ENCODE measurements around the gene HOXB2. TPM values are rescaled to one million over a fixed set of nuclear protein-coding genes. Genes with fewer than 3 reads are reported as not detected.

Gene HOXB2
- total RNA-seq, 4 donors from 2014 or later = 1.4 to 9.6 (median 4.1) TPM

GRCh38 chr17:48497103-48497502 is 47.8 kb downstream of the HOXB2 start:
- no peak for DNase-seq
- Histone ChIP-seq H3K9me3 (no peaks in the 10 kb centered on the region), H3K27me3 (no peaks in the 10 kb centered on the region), H3K4me3 (no peak overlapping the region), H3K4me1 (peaks cover 0 to 11% (median 3%) of the 10 kb centered on the region in 4 donors), H3K36me3 (no peaks in the 10 kb centered on the region), H3K27ac (no peak overlapping the region)
- no peak for TF ChIP-seq CTCF (IDR thresholded peaks at IDR 0.05)
- TF ChIP-seq POLR2A (IDR thresholded peaks at IDR 0.05) = no peak

GRCh38 chr17:48494335-48494734 is 50.6 kb downstream of the HOXB2 start:
- no peak for DNase-seq

More at GRCh38 chr17:48494335-48494734, 50.6 kb downstream of the HOXB2 start:
- Histone ChIP-seq H3K9me3 (no peaks in the 10 kb centered on the region), H3K4me3 (no peak overlapping the region), H3K27ac (no peak overlapping the region), H3K4me1 (peaks cover 0 to 18% (median 3%) of the 10 kb centered on the region in 4 donors), H3K27me3 (no peaks in the 10 kb centered on the region), H3K36me3 (no peaks in the 10 kb centered on the region)
- TF ChIP-seq POLR2A (IDR thresholded peaks at IDR 0.05) = no peak
- no peak for TF ChIP-seq CTCF (IDR thresholded peaks at IDR 0.05)

Other genes starting within 250 kb of the HOXB2 start
- gene SKAP1, start 114.9 kb downstream of the HOXB2 start, total RNA-seq = 10 to 100 TPM in 1 of 4 donors, 1 to 10 TPM in 3; 3.1 to 17.3 (median 6.5) TPM
- not detected for gene HOXB1, start 14.1 kb downstream of the HOXB2 start, total RNA-seq
- gene HOXB4, start 33.2 kb upstream of the HOXB2 start, total RNA-seq = 1 to 10 TPM; 1.8 to 6.6 (median 5.1) TPM
- 10 to 100 TPM; 37.0 to 89.3 (median 65.4) TPM for gene HOXB3, start 45.1 kb upstream of the HOXB2 start, total RNA-seq
- 10 to 100 TPM in 3 of 4 donors, 1 to 10 TPM in 1; 7.7 to 22.5 (median 15.0) TPM for gene HOXB5, start 48.7 kb upstream of the HOXB2 start, total RNA-seq
- 10 to 100 TPM; 34.3 to 98.4 (median 66.7) TPM for gene HOXB6, start 59.9 kb upstream of the HOXB2 start, total RNA-seq
- gene HOXB7, start 65.9 kb upstream of the HOXB2 start, total RNA-seq = 10 to 100 TPM; 10.7 to 22.8 (median 19.0) TPM
- 10 to 100 TPM in 3 of 4 donors, 1 to 10 TPM in 1; 1.8 to 21.2 (median 14.9) TPM for gene HOXB8, start 70.2 kb upstream of the HOXB2 start, total RNA-seq
- gene HOXB9, start 81.2 kb upstream of the HOXB2 start, total RNA-seq = 10 to 100 TPM; 13.7 to 47.5 (median 24.9) TPM
- gene PRAC1, start 177.4 kb upstream of the HOXB2 start, total RNA-seq = not detected
- gene PRAC2, start 178.1 kb upstream of the HOXB2 start, total RNA-seq = not detected
- gene HOXB13, start 183.6 kb upstream of the HOXB2 start, total RNA-seq = under 1 TPM in 1 of 4 donors, not detected in 3; 0.54 TPM